Measurements from ENCODE around the gene ADCYAP1R1. TPM values are rescaled to one million over a fixed set of nuclear protein-coding genes. Genes with fewer than 3 reads are reported as not detected.

Gene ADCYAP1R1
- total and polyA plus RNA-seq, 10 donors: 0.04 to 5.6 (median 0.50) TPM

- no peak for DNase-seq
- 76 to 93% (median 86%) methylated on average over 3 to 10 of the region's 10 CpGs for WGBS, 5 donors
- Histone ChIP-seq H3K36me3 (no peaks in the 10 kb centered on the region), H3K4me3 (no peak overlapping the region), H3K27ac (no peak overlapping the region), H3K4me1 (peaks cover 0 to 9% (median 3%) of the 10 kb centered on the region in 6 donors), H3K9me3 (no peaks in the 10 kb centered on the region), H3K27me3 (replicated peaks in 1 of 7) (peaks cover 0 to 34% (median 0%) of the 10 kb centered on the region in 7 donors)
- intact Hi-C loops (cut with DNase I; ENCODE audit: low total_unique reads): no loop called here
- TF ChIP-seq, protein P1, sequence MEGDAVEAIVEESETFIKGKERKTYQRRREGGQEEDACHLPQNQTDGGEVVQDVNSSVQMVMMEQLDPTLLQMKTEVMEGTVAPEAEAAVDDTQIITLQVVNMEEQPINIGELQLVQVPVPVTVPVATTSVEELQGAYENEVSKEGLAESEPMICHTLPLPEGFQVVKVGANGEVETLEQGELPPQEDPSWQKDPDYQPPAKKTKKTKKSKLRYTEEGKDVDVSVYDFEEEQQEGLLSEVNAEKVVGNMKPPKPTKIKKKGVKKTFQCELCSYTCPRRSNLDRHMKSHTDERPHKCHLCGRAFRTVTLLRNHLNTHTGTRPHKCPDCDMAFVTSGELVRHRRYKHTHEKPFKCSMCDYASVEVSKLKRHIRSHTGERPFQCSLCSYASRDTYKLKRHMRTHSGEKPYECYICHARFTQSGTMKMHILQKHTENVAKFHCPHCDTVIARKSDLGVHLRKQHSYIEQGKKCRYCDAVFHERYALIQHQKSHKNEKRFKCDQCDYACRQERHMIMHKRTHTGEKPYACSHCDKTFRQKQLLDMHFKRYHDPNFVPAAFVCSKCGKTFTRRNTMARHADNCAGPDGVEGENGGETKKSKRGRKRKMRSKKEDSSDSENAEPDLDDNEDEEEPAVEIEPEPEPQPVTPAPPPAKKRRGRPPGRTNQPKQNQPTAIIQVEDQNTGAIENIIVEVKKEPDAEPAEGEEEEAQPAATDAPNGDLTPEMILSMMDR (IDR thresholded peaks at IDR 0.05 in 8 of 11, conservative IDR thresholded peaks at IDR 0.05 in 3 of 11): no peak
- TF ChIP-seq POLR2AphosphoS5 (IDR thresholded peaks at IDR 0.05): no peak
- TF ChIP-seq POLR2A (IDR thresholded peaks at IDR 0.05): no peak
These were observed 25.6 kb downstream of the ADCYAP1R1 start for GRCh38 chr7:31077484-31078362.

GRCh38 chr7:31078363-31078990, 26.4 kb downstream of the ADCYAP1R1 start:
- no peak overlapping the region for H3K27ac ChIP-seq
- no peak overlapping the region for H3K4me3 ChIP-seq
- H3K4me1 ChIP-seq: peaks cover 0 to 13% (median 4%) of the 10 kb centered on the region in 6 donors
- H3K9me3 ChIP-seq: no peaks in the 10 kb centered on the region
- H3K36me3 ChIP-seq: no peaks in the 10 kb centered on the region
- H3K27me3 ChIP-seq (replicated peaks in 1 of 7): peaks cover 0 to 40% (median 0%) of the 10 kb centered on the region in 7 donors
- intact Hi-C loops (cut with DNase I; ENCODE audit: low total_unique reads): no loop called here
- DNase-seq: peak; percentile 66
- no peak for TF ChIP-seq POLR2A (IDR thresholded peaks at IDR 0.05)
- TF ChIP-seq POLR2AphosphoS5 (IDR thresholded peaks at IDR 0.05): no peak
- TF ChIP-seq, protein P1 (IDR thresholded peaks at IDR 0.05 in 8 of 11, conservative IDR thresholded peaks at IDR 0.05 in 3 of 11): no peak
- whole genome bisulfite sequencing, 5 donors: 88 to 93% (median 91%) methylated on average over 19 to 24 of the region's 24 CpGs

- intact Hi-C loops (cut with DNase I; ENCODE audit: low total_unique reads): no loop called here
- 72 to 83% (median 77%) methylated on average over 9 to 11 of the region's 11 CpGs for WGBS, 5 donors
- H3K4me3 ChIP-seq: no peak overlapping the region
- H3K36me3 ChIP-seq: no peaks in the 10 kb centered on the region
- H3K27me3 ChIP-seq (replicated peaks in 1 of 7): peaks cover 0 to 40% (median 0%) of the 10 kb centered on the region in 7 donors
- no peak overlapping the region for H3K27ac ChIP-seq
- peaks cover 0 to 13% (median 4%) of the 10 kb centered on the region in 6 donors for H3K4me1 ChIP-seq
- TF ChIP-seq POLR2AphosphoS5 (IDR thresholded peaks at IDR 0.05) (no peak), POLR2A (IDR thresholded peaks at IDR 0.05) (no peak)
- TF ChIP-seq, protein P1 (IDR thresholded peaks at IDR 0.05 in 8 of 11, conservative IDR thresholded peaks at IDR 0.05 in 3 of 11): no peak
- H3K9me3 ChIP-seq: no peaks in the 10 kb centered on the region
- DNase-seq: peak; percentile 73
These were observed 27.2 kb downstream of the ADCYAP1R1 start for GRCh38 chr7:31079126-31079823.
